GM18507 (cell line): ENCODE results near the gene HSPA1A.
A peak's percentile ranks its signal among the peaks of the same experiment; 100 is the strongest.
"Not testable (repeated sequence)": the region's sequence is repeated elsewhere in the genome, so short reads cannot be mapped to it uniquely, and the experiment has no call there.

Experiments used
- DNase-seq: peaks from one replicate; pipeline ENCODE4 v3.0.0; 2011; ENCODE audit warnings: low read depth; ENCODE audit not compliant: insufficient read length; ENCODE audit errors: extremely low spot score
- FAIRE-seq: peaks from 2 replicates; lab custom pipeline; 2011; peaks lifted over from hg19 to GRCh38; lab: Jason Lieb, UNC

HSPA1A gene

DNA sequence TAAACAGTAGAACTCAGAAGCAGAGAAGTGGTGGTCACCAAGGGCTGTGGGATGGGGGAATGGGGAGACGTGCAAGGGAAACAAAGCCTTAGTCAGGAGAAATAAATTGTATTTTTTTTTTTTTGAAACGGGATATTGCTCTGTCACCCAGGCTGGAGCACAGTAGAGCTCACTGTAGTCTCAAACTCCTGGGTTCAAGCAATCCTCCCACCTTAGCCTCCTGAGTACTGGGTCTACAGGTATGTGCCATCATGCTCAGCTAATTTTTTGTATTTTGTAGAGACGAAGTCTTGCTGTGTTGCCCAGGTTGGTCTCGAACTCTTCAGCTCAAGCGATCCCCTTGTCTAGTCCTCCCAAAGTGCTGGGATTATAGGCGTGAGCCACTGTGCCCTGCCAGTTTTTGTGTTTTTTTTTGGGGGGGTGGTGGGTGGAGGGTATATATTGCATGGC lies 15.6 kb downstream of the HSPA1A start:
- no peak for DNase-seq
- no peak for FAIRE-seq

DNA sequence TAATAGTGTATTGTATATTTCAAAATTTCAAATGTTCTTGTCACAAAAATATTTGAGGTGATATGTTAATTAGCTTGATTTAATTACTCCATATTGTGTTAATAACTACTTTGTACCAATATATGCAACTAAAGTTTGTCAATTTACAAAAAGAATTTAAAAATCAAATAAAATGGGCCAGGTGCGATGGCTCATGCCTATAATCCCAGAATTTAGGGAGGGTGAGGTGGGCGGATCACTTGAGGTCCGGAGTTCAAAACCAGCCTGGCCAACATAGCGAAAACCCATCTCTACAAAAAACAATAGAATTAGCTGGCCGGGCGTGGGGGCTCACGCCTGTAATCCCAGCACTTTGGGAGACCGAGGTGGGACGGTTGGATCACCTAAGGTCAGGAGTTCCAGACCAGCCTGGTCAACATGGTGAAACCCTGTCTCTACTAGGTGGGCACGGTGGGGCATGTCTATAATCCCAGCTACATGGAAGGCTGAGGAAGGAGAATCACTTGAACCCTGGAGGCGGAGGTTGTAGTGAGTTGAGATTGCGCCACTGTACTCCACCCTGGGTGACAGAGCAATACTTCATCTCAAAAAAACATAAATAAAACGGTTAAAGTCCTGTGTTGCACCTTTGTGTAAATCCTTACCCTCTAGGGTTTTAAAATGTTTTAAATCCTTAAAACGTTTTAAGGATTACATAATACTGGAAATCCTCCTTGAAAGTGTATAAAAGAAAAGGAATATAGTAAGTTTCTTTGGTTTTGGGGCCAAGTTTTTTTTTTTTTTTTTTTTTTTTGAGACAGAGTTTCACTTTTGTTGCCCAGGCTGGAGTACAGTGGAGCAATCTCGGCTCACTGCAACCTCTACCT lies 16.2 kb downstream of the HSPA1A start:
- DNase-seq (no peak), FAIRE-seq (no peak)

DNA sequence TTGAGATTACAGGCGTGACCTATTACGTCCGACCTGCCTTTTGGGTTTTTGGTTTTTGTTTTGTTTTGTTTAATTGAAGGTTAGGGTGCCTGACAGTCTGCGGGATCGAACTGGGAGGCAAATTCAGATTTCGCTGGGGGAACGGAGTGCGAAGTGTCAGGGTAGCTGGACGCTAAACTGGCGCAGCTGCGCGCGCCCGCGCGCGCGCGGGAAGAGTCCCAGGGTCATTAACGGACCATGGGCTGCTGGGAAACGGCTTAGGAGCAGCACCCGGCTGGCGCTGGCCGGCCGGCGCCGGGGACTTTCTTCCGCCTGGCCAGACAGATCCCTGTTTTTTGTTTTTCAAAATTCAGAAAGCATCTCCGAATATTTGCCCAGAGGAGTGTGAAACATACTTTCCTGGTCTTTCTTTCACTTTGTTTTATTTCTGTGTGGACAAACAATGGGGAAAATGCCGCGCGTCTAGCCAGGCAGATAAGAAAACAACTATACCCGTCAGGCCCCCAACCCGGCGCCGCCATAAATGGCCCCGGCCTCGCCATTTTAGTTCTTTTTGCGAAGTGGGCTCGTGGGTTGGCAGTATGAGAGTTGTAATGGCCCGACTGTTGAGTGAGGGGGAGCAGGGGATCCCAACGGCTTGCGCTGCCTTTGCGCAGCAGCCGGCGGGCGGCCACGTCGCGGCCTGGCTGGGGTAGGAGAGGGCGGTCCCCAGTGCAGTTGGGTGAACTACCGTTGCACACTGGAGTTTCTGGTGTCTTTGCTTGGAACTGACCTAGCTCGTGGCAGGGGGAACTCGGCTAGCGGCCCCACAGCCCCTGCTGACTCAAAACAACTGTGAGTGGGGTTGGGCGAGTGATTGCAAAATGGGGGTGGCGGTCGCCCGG lies 19.3 kb downstream of the HSPA1A start:
- DNase-seq (peak; percentile 77), FAIRE-seq (peak; percentile 73)

DNA sequence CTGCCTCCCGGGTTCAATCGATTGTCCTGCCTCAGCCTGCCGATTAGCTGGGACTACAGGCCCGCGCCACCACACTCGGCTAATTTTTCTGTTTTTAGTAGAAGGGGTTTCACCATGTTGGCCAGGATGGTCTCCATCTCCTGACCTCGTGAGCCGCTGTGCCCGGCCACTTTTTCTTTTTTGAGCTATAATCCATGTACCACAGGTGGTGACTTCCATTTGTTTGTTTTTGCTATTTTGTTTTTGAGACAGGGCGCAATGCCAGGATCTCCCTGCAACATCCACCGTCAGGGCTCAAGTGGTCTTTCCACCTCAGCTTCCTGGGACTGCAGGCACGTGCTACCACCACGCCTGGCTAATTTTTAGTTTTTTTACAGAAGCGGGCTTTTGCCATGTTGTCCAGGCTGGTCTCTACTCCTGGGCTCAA lies 20.7 kb downstream of the HSPA1A start:
- DNase-seq (no peak), FAIRE-seq (no peak)

DNA sequence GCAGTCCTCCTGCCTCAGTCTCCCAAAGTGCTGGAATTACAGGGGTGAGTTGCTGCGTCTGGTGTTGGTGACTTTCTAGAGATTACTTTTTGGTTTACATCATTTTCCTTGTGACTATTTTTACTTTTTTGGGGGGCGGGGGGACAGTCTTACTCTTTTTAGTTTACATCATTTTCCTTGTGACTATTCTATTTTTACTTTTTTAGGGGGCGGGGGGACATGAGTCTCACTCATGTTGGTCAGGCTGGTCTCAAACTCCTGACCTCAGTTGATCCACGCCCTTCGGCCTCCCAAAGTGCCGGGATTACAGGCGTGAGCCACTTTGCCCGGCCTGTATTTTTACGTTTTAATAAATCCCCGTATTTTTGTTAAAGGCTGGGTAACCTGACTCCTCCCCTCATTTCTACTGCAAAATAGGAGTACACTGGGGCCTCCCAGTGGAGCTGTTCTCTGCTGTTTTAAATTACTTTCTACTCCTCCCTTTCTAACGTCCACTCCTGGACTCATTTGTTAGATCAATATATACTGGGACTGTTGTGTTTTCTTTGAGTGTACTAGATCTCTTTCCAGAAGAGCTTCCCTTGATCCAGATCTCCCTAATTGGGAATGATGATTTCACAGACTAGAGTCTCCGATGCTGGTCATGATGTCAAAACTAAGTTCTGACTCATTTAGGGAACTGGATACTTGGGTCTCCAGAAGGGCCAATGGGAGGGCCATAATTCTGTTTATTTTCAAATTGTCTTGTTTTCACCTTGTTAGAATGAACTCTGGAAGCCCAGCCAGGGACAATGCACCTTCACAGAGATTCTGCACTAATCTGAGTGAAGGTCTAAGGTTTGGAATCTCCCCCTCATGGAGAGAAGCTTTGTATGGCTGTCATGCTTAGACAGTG lies 21.4 kb downstream of the HSPA1A start:
- no peak for DNase-seq
- no peak for FAIRE-seq

DNA sequence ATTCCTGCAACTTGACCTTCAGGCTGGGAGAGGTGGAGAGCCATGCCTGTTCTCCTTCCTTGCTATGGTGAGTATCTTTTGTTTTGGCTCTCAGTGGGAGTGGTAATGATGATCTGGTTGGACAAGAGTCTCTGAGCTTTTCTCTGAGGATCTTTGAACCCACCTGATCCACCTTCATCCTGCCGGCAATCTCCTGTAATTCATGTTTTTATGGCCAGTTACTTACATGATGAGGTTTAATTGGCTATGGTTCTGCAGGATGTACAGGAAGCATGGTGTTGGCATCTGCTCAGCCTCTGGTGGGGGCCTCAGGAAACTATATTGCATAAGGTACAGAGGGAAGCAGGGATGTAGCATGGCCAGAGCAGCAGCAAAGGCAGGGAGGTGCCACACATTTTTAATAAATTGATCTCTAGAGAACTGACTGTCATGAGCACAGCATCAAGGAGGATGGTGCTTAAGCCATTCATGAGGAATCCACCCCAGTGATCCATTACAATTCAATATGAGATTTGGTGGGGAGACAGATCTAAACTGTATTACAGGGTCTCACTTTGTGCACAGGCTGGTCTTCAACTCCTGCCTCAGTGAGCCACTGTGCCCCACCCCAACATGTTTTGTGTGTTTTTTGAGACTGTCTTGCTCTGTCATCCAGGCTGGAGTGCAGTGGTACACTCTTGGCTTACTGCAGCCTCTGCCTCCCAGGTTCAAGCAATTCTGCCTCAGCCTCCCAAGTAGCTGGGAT lies 22.2 kb downstream of the HSPA1A start:
- FAIRE-seq (no peak), DNase-seq (no peak)

DNA sequence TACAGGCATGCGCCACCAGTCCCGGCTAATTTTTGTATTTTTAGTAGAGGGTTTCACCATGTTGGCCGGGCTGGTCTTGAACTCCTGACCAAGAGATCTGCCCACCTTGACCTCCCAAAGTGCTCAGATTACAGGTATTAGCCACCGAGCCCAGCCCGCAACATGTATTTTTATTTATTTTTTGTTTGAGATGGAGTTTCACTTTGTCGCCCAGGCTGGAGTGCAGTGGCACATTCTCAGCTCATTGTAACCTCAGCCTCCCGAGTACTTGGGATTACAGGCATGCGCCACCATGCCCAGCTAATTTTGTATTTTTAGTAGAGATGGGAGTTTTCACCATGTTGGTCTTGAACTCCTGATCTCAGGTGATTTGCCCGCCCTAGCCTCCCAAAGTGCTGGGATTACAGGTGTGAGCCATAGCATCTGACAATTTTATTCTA lies 22.8 kb downstream of the HSPA1A start:
- not testable (repeated sequence) for DNase-seq, FAIRE-seq

DNA sequence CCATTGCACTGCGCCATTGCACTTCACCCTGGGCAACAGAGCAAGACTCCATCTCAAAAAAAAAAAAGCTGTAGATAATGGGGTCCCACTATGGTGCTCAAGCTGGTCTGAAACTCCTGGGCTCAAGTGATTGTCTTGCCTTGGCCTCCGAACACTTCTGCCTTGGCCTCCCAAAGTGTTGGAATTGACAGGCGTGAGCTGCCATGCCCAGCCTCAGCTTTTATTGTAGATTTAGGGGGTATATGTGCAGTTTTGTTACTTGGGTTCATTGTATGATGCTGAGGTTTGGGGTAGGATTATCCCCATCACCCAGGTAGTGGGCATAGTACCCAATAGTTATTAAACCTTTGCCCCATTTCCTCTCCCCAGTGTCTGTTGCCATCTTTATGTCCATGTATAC lies 23.6 kb downstream of the HSPA1A start:
- DNase-seq (no peak), FAIRE-seq (no peak)

DNA sequence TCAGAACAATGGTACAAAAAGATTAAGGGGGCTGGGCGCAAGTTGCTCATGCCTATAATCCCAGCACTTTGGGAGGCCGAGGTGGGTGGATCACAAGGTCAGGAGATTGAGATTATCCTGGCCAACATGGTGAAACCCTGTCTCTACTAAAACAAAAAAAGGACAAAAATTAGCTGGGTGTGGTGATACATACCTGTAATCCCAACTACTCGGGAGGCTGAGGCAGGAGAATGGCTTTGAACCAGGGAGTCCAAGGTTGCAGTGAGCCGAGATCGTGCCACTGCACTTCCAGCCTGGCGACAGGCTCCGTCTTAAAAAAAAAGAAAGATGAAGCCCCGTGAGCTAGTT lies 24.4 kb downstream of the HSPA1A start:
- FAIRE-seq, DNase-seq: not testable (repeated sequence)

DNA sequence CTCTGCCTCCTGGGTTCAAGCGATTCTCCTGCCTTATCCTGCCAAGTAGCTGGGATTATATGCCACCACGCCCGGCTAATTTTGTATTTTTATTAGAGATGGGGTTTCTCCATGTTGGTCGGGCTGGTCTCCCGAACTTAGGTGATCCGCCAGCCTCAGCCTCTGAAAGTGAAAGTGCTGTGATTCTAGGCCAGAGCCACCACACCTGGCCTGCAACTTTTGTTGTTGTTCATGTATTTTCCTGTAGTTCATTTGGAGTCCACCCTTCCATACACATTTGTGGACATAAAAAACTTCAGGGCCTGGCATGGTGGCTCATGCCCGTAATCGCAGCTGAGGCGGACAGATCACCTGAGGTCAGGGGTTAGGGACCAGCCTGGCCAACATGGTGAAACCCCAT lies 26.7 kb downstream of the HSPA1A start:
- no peak for FAIRE-seq
- DNase-seq: no peak

DNA sequence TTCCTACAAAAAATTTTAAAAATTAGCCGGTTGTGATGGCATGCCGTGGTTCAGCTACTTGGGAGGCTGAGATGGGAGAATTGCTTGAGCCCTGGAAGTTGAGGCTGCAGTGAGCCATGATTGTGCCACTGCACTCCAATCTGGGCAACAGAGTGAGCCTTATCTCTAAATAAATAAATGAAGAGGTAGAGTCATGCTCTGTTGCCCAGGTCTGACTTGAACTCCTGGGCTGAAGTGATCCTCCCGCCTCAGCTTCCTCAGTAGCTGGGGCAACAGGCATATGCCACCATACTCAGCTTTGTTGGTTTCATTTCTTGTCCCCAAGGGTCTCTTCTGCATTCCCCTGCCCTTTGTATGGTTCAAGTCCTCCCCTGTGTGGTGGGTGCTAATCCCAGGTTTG lies 29.2 kb downstream of the HSPA1A start:
- FAIRE-seq (no peak), DNase-seq (no peak)

DNA sequence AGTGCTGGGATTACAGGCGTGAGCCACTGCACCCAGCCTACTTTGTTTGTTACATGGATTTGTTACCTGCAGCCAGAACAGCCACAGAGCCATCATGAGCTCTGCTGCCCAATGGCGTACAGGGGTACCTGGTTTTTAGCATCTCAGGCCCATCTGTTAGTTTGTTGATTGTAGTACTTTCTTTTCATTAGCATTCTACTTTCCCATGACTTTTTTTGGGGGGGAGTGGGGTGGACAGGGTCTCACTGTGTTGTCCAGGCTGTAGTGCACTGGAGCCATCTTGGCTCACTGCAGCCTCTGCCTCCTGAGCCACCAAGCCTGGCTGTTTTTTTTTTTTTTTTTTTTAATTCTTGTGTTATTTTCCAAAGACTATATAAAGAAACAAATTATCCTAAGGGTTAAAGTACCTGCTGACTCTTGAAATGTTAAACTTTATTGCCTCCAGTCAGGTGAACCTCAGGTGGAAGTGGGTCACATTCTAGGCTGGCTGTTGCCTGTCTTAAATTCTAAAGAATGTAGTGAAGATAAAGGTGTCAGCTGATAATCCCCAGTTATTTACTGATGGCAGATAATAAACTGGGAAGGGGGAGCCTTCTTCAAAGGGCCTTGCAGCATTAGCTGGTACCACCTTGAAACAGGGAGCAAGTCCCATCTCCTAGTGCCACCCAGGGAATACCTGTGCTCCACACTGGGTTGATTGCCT lies 32.1 kb downstream of the HSPA1A start:
- no peak for FAIRE-seq
- no peak for DNase-seq

DNA sequence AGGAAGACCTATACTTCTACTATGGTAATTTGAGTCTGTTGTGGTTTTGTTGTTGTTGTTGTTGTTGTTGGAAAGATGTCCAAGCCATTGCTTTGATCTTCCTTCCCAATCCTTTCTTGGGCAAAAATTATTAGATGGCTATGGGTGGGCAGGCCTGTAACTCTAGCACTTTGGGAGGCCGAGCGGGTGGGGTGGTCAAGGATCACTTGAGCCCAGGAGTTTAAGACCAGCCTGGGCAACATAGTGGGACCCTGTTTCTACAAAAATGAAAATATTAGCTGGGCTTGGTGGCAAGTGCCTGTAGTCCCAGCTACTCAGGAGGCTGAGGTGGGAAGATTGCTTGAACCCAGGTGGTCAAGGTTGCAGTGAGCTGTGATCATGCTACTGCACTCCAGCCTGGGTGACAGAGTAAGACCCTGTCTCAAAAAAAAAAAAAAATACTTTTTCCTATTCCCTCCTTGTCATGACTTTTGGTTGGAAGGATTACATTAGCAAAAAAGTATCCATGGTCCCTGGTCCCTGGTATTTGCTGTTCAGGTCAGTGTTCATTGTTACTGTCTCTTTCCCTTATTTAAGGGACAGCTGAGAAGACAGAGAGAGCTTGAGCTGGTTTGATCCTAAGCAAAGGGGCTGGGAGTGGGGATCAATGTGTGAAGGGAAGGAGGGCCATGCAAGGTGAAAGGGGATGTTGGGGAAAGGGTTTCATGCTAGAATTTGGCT lies 35.6 kb downstream of the HSPA1A start:
- DNase-seq (no peak), FAIRE-seq (no peak)

DNA sequence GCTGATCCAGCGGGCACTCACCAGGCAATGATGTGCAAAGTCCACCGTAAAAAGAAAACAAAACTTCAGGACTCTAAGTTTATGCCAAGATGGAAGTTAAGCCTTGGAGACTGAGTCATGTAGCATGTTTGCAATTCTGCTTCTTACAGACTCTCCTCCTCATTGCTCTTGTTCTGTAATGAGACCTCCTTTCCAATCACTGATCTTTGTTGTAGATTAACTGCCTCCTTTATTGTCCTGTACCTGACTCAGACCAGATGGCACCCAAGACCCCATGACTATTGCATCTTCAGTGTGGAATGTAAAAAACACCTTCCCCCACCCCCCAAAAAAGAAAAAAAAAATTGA lies 36.1 kb downstream of the HSPA1A start:
- DNase-seq (no peak), FAIRE-seq (no peak)

DNA sequence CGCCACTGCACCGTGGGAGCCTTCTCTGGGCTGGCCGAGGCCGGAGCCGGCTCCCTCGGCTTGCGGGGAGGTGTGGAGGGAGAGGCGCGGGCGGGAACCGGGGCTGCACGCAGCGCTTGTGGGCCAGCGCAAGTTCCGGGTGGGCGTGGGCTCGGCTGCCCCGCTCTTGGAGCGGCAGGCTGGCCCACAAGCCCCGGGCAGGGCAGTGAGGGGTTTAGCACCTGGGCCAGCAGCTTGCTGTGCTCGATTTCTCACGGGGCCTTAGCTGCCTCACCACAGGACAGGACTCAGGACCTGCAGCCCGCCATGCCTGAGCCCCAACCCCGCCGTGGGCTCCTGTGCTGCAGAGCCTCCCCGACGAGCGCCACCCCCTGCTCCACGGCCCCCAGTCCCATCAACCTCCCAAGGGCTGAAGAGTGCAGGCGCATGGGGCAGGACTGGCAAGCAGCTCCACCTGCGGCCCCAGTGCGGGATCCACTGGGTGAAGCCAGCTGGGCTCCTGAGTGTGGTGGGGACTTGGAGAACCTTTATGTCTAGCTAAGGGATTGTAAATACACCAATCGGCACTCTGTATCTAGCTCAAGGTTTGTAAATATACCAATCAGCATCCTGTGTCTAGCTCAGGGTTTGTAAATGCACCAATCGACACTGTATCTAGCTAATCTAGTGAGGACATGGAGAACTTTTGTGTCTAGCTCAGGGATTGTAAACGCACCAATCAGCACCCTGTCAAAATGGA lies 36.8 kb downstream of the HSPA1A start:
- not testable (repeated sequence) for DNase-seq, FAIRE-seq

DNA sequence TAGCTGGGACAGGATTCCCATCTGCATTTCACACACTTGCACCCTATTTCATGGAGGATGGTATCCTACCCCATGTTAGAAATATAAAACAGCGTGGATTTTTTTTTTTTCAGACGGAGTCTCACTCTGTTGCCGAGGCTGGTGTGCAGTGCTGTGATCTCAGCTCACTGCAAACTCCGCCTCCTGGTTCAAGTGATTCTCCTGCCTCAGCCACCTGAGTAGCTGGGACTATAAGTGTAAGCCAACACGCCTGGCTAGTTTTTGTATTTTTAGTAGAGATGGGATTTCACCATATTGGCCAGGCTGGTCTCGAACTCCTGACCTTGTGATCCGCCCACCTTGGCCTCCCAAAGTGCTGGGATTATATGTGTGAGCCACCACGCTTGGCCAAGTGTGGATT lies 42.4 kb downstream of the HSPA1A start:
- not testable (repeated sequence) for DNase-seq, FAIRE-seq

DNA sequence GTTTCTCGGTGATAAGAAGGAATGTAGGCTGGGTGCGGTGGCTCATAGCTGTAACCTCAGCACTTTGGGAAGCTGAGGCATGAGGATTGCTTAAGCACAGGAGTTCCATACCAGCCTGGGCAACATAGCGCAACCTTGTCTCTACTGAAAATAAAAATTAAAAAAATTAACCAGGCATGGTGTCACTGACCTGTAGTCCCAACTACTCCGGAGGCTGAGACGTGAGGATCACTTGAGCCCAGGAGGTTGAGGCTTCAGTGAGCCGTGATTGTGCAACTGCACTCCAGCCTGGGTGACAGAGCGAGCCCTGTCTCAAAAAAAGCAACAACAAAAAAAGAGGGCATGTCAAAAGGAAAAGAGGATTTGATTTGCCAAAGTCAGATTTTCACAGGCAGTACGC lies 43.4 kb downstream of the HSPA1A start:
- DNase-seq (no peak), FAIRE-seq (no peak)
